ENCODE data around the gene CSPG4. TPM values are rescaled to one million over a fixed set of nuclear protein-coding genes. Genes with fewer than 3 reads are reported as not detected.

The CSPG4 gene
- total and polyA plus RNA-seq, 8 donors: 0.35 to 3.1 (median 1.0) TPM

GRCh38 chr15:75646112-75646943, 66.3 kb downstream of the CSPG4 start:
- Histone ChIP-seq H3K27ac (peak overlapping the region; percentile 93 to 99 (median 96)), H3K27me3 (no peaks in the 10 kb centered on the region), H3K4me1 (peaks cover 0 to 32% (median 13%) of the 10 kb centered on the region in 3 donors), H3K9me3 (no peaks in the 10 kb centered on the region), H3K36me3 (no peaks in the 10 kb centered on the region), H3K4me3 (peak overlapping the region; percentile 60 to 87 (median 81))
- DNase-seq (no peak), ATAC-seq (no peak), FAIRE-seq (no peak)
- WGBS, 2 donors: 12 to 13% methylated on average over 5 of the region's 5 CpGs
- intact Hi-C loops (cut with DNase I): no loop called here
- TF ChIP-seq, protein P1, sequence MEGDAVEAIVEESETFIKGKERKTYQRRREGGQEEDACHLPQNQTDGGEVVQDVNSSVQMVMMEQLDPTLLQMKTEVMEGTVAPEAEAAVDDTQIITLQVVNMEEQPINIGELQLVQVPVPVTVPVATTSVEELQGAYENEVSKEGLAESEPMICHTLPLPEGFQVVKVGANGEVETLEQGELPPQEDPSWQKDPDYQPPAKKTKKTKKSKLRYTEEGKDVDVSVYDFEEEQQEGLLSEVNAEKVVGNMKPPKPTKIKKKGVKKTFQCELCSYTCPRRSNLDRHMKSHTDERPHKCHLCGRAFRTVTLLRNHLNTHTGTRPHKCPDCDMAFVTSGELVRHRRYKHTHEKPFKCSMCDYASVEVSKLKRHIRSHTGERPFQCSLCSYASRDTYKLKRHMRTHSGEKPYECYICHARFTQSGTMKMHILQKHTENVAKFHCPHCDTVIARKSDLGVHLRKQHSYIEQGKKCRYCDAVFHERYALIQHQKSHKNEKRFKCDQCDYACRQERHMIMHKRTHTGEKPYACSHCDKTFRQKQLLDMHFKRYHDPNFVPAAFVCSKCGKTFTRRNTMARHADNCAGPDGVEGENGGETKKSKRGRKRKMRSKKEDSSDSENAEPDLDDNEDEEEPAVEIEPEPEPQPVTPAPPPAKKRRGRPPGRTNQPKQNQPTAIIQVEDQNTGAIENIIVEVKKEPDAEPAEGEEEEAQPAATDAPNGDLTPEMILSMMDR (IDR thresholded peaks at IDR 0.05): no peak

- H3K4me1 ChIP-seq: peaks cover 0 to 19% (median 8%) of the 10 kb centered on the region in 3 donors
- H3K9me3 ChIP-seq: no peaks in the 10 kb centered on the region
- H3K36me3 ChIP-seq: no peaks in the 10 kb centered on the region
- WGBS, 2 donors: 85 to 90% methylated on average over 2 of the region's 2 CpGs
- no peak overlapping the region for H3K27ac ChIP-seq
- no peak for ATAC-seq
- H3K27me3 ChIP-seq: no peaks in the 10 kb centered on the region
- no peak for DNase-seq
- no peak for FAIRE-seq
- intact Hi-C loops (cut with DNase I): no loop called here
- no peak overlapping the region for H3K4me3 ChIP-seq
- TF ChIP-seq, protein P1 (IDR thresholded peaks at IDR 0.05): no peak
Measured at GRCh38 chr15:75644376-75644775, 68.3 kb downstream of the CSPG4 start.

- no peaks in the 10 kb centered on the region for H3K9me3 ChIP-seq
- ATAC-seq: no peak
- no peaks in the 10 kb centered on the region for H3K36me3 ChIP-seq
- WGBS, 2 donors: 32% methylated on average over 5 of the region's 5 CpGs
- TF ChIP-seq, protein P1 (IDR thresholded peaks at IDR 0.05): no peak
- intact Hi-C loops (cut with DNase I): no loop called here
- H3K4me3 ChIP-seq: no peak overlapping the region
- DNase-seq: no peak
- no peak for FAIRE-seq
- H3K27me3 ChIP-seq: no peaks in the 10 kb centered on the region
- peaks cover 5 to 32% (median 18%) of the 10 kb centered on the region in 3 donors for H3K4me1 ChIP-seq
- no peak overlapping the region for H3K27ac ChIP-seq
Measured at GRCh38 chr15:75641603-75642002, 71.0 kb downstream of the CSPG4 start.

GRCh38 chr15:75641179-75641503, 71.5 kb downstream of the CSPG4 start:
- H3K36me3 ChIP-seq: no peaks in the 10 kb centered on the region
- peak overlapping the region in 2 of 4 donors; percentile 90 to 92 for H3K27ac ChIP-seq
- no peak for FAIRE-seq
- H3K9me3 ChIP-seq: no peaks in the 10 kb centered on the region
- DNase-seq: no peak
- no peak for ATAC-seq
- no peaks in the 10 kb centered on the region for H3K27me3 ChIP-seq
- TF ChIP-seq, protein P1 (IDR thresholded peaks at IDR 0.05): no peak
- intact Hi-C loops (cut with DNase I): no loop called here
- WGBS, 2 donors: 79 to 81% methylated on average over 4 of the region's 4 CpGs
- H3K4me1 ChIP-seq: peaks cover 5 to 27% (median 15%) of the 10 kb centered on the region in 3 donors
- peak overlapping the region in 1 of 4 donors; percentile 90 for H3K4me3 ChIP-seq
